ENCODE data around the gene NPR1.

GRCh38 chr1:153698020-153698922 is 19.8 kb downstream of the NPR1 start:
- TF ChIP-seq, protein P1, sequence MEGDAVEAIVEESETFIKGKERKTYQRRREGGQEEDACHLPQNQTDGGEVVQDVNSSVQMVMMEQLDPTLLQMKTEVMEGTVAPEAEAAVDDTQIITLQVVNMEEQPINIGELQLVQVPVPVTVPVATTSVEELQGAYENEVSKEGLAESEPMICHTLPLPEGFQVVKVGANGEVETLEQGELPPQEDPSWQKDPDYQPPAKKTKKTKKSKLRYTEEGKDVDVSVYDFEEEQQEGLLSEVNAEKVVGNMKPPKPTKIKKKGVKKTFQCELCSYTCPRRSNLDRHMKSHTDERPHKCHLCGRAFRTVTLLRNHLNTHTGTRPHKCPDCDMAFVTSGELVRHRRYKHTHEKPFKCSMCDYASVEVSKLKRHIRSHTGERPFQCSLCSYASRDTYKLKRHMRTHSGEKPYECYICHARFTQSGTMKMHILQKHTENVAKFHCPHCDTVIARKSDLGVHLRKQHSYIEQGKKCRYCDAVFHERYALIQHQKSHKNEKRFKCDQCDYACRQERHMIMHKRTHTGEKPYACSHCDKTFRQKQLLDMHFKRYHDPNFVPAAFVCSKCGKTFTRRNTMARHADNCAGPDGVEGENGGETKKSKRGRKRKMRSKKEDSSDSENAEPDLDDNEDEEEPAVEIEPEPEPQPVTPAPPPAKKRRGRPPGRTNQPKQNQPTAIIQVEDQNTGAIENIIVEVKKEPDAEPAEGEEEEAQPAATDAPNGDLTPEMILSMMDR (IDR thresholded peaks at IDR 0.05; ENCODE audit: low read length), result no peak
- no peak for TF ChIP-seq EZH2phosphoT487 (IDR thresholded peaks at IDR 0.05; ENCODE audit: low read length)

All from MM.1S (cell line).